SK-N-SH (cell line): Measurements from ENCODE around the gene PSMD3. TPM values are rescaled to one million over a fixed set of nuclear protein-coding genes. Genes with fewer than 3 reads are reported as not detected.

Source experiments
- CTCF ChIA-PET: fragments of 300-600, 350-600 bp; formaldehyde crosslinking; extraction: SDS; loops from one replicate; lab custom pipeline; 2021; lab: Yijun Ruan, JAX
- POLR2A ChIA-PET: fragments of 350-600 bp; sonication (Branson Sonifier 250); formaldehyde crosslinking; extraction: SDS; loops from one replicate; lab custom pipeline; 2020; ENCODE audit warnings: antibody characterized with exemption, inconsistent platforms; lab: Yijun Ruan, JAX
- DNase-seq: peaks from one replicate; pipeline ENCODE4 v3.0.0; 2012
- H2AFZ ChIP-seq: fragments of 200-600 bp; sonication (generic); 2 replicates; pipeline ENCODE4 v1.8.1; 2016; ENCODE audit warnings: antibody characterized with exemption, mild to moderate bottlenecking, low read depth
- H3F3A ChIP-seq: fragments of 200-600 bp; sonication (generic); replicated peaks from 2 replicates; pipeline ENCODE3; 2016; ENCODE audit warnings: antibody characterized with exemption, mild to moderate bottlenecking; ENCODE audit not compliant: insufficient read depth
- H3K27ac ChIP-seq, 2 experiments: fragments of 200-500 bp in 1 of 2; fragments of 200-600 bp in 1 of 2; sonication (Bioruptor generic) in 1 of 2; sonication (generic), shearing (Covaris generic) in 1 of 2; 2 replicates each; pipeline versions ENCODE4 v1.5.1 to v1.6.1; 2014 to 2016; ENCODE audit warnings: low read depth in 2 of 2, inconsistent platforms in 1 of 2, low read length in 1 of 2, mild to moderate bottlenecking in 1 of 2, mixed read lengths in 1 of 2
- H3K27me3 ChIP-seq: fragments of 200-600 bp; sonication (generic), shearing (Covaris generic); 2 replicates; pipeline ENCODE4 v1.6.1; 2016; ENCODE audit warnings: mixed run types; ENCODE audit not compliant: insufficient read depth
- H3K36me3 ChIP-seq, 2 experiments: fragments of 200-500 bp in 1 of 2; fragments of 200-600 bp in 1 of 2; sonication (Bioruptor generic) in 1 of 2; sonication (generic) in 1 of 2; replicated peaks in 1 of 2; 2 replicates each; pipeline versions ENCODE3 to v1.5.1; 2014 to 2016; ENCODE audit warnings: low read length in 1 of 2, mild to moderate bottlenecking in 1 of 2; ENCODE audit not compliant: insufficient read depth in 2 of 2, control insufficient read depth in 1 of 2
- H3K4me1 ChIP-seq, 2 experiments: fragments of 200-500 bp in 1 of 2; fragments of 200-600 bp in 1 of 2; sonication (Bioruptor generic) in 1 of 2; sonication (generic), shearing (Covaris generic) in 1 of 2; 2 replicates each; pipeline versions ENCODE4 v1.5.1 to v1.6.1; 2014 to 2016; ENCODE audit warnings: low read depth in 1 of 2, low read length in 1 of 2, mixed run types in 1 of 2; ENCODE audit not compliant: insufficient read depth in 2 of 2, control insufficient read depth in 1 of 2
- H3K4me2 ChIP-seq: fragments of 200-600 bp; sonication (generic), shearing (Covaris generic); 2 replicates; pipeline ENCODE4 v1.6.1; 2017; ENCODE audit warnings: mixed run types
- H3K4me3 ChIP-seq, 2 experiments: fragments of 200-500 bp in 1 of 2; fragments of 200-600 bp in 1 of 2; sonication (Bioruptor generic) in 1 of 2; sonication (generic), shearing (Covaris generic) in 1 of 2; 2 replicates each; pipeline versions ENCODE4 v1.5.1 to v1.8.1; 2014 to 2016; ENCODE audit warnings: low read depth in 2 of 2, inconsistent platforms in 1 of 2, low read length in 1 of 2, mild to moderate bottlenecking in 1 of 2, mixed read lengths in 1 of 2, moderate library complexity in 1 of 2
- H3K79me2 ChIP-seq: fragments of 200-600 bp; sonication (generic); 2 replicates; pipeline ENCODE4 v1.8.1; 2017; ENCODE audit warnings: mild to moderate bottlenecking; ENCODE audit not compliant: insufficient read depth
- H3K9ac ChIP-seq: fragments of 200-600 bp; sonication (generic); 2 replicates; pipeline ENCODE4 v1.6.1; 2017; ENCODE audit warnings: mixed run types
- H3K9me2 ChIP-seq: fragments of 200-600 bp; sonication (generic); 2 replicates; pipeline ENCODE4 v1.6.1; 2017; ENCODE audit warnings: mixed run types
- H3K9me3 ChIP-seq: fragments of 200-600 bp; sonication (generic); 2 replicates; pipeline ENCODE4 v1.6.1; 2017; ENCODE audit warnings: mixed run types, mild to moderate bottlenecking, moderate library complexity
- H4K20me1 ChIP-seq: fragments of 200-600 bp; sonication (generic); 2 replicates; pipeline ENCODE4 v1.6.1; 2017; ENCODE audit warnings: mild to moderate bottlenecking, mixed run types; ENCODE audit not compliant: insufficient read depth
- CHD2 ChIP-seq: fragments of 150-350 bp; IDR thresholded peaks from 2 replicates; pipeline ENCODE4 v1.6.1; 2018; ENCODE audit warnings: low read length; ENCODE audit not compliant: partially characterized antibody
- FOSL2 ChIP-seq: IDR thresholded peaks from 2 replicates; pipeline ENCODE4 v1.4.0; 2012; ENCODE audit warnings: low read depth, mild to moderate bottlenecking, moderate library complexity, borderline replicate concordance
- MEF2A ChIP-seq: IDR thresholded peaks from 2 replicates; pipeline ENCODE4 v1.4.0; 2012; ENCODE audit warnings: low read depth, borderline replicate concordance
- NFIC ChIP-seq: IDR thresholded peaks from 2 replicates; pipeline ENCODE4 v1.4.0; 2012; ENCODE audit warnings: borderline replicate concordance
- RAD21 ChIP-seq: IDR thresholded peaks from 2 replicates; pipeline ENCODE4 v1.6.1; 2012; ENCODE audit warnings: mild to moderate bottlenecking, low read length
- RCOR1 ChIP-seq: fragments of 150-350 bp; IDR thresholded peaks from 2 replicates; pipeline ENCODE4 v1.6.1; 2017; ENCODE audit warnings: antibody characterized with exemption, low read length
- SIN3A ChIP-seq: IDR thresholded peaks from 2 replicates; pipeline ENCODE4 v1.6.1; 2012; ENCODE audit warnings: low read depth, mild to moderate bottlenecking, low read length, moderate library complexity, borderline replicate concordance
- SMC3 ChIP-seq: IDR thresholded peaks from 2 replicates; pipeline ENCODE4 v1.6.1; 2012; ENCODE audit warnings: low read depth, low read length, improper control_type of control experiment
- WGBS: methylation state at CpG from one replicate; pipeline ENCODE4 v1.1.6; 2017; ENCODE audit warnings: low lambda C conversion rate; 5-methylcytosine and 5-hydroxymethylcytosine counted together
- polyA plus RNA-seq, 3 experiments: library from polyadenylated mRNA; depleted of rRNA; stranded (reverse); fragments of >200 nt; gene quantifications; 2 replicates each; pipeline ENCODE4 v1.2.3, GENCODE V29; 2012
- TF ChIP-seq, protein P1 (sequence below): fragments of 200-600 bp; sonication (generic); IDR thresholded peaks from 2 replicates; pipeline ENCODE4 v1.6.1; 2017; ENCODE audit warnings: antibody characterized with exemption, mild to moderate bottlenecking, moderate library complexity
- TF ChIP-seq, protein P2 (sequence below): IDR thresholded peaks from 2 replicates; pipeline ENCODE4; 2012

PSMD3 gene
- polyA plus RNA-seq, 1 of the 3 experiments (the other 2 are of a cell fraction) = 104 TPM

DNA sequence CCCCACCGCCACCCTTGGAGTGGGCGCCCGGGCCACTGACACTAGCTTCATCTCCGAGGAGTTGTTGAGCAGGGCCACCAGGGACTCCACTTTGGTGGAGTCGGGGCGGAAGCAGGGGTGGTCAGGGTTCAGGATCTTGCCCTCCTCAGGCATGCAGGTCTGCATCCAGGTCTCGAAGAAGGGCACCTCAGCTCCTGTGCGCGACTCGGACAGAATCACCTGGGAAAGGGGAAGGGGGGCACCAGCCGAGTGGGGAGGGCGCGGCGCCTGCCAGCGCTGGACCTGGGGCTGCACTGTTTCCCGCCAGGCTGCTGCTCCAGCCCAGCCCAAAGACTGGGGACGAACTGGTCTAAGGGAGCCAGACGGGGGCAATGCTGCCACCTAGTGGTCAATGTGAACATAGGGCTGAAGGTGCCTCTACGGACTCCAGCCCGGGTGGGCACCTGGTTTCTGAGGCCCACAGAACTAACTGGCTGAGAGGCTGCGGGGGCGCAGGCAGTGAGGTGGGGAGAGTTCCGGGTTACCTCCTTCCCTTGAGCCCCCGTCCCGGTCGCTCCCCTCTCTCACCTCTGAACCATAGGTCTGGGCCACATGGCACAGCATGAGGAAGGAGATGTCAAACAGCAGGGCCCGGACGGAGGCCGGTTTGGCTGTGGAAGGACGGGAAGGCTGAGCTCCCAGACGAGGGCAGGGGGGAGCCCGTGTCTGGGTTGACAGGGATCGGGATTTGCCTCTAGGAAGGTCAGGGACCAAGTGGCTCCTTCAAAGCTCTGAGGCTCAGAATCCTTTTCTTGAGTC, 46.4 kb downstream of the PSMD3 start:
- H3K36me3 ChIP-seq = peaks cover 19 to 43% of the 10 kb centered on the region in 2 experiments
- TF ChIP-seq, protein P1, sequence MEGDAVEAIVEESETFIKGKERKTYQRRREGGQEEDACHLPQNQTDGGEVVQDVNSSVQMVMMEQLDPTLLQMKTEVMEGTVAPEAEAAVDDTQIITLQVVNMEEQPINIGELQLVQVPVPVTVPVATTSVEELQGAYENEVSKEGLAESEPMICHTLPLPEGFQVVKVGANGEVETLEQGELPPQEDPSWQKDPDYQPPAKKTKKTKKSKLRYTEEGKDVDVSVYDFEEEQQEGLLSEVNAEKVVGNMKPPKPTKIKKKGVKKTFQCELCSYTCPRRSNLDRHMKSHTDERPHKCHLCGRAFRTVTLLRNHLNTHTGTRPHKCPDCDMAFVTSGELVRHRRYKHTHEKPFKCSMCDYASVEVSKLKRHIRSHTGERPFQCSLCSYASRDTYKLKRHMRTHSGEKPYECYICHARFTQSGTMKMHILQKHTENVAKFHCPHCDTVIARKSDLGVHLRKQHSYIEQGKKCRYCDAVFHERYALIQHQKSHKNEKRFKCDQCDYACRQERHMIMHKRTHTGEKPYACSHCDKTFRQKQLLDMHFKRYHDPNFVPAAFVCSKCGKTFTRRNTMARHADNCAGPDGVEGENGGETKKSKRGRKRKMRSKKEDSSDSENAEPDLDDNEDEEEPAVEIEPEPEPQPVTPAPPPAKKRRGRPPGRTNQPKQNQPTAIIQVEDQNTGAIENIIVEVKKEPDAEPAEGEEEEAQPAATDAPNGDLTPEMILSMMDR = peak; percentile 89
- TF ChIP-seq RAD21 (peak; percentile 62), RCOR1 (no peak), SMC3 (peak; percentile 65)
- TF ChIP-seq, all 33 proteins: peak for 3
- H2AFZ ChIP-seq = no peak overlapping the region
- no peaks in the 10 kb centered on the region; a peak in 1 of 4 replicates for H3K4me1 ChIP-seq
- no peaks in the 10 kb centered on the region for H3K9me3 ChIP-seq
- DNase-seq = peak; percentile 93
- no peak overlapping the region for H3K9ac ChIP-seq
- H3K27me3 ChIP-seq = no peaks in the 10 kb centered on the region
- no peaks in the 10 kb centered on the region for H3K9me2 ChIP-seq
- H3K4me3 ChIP-seq = no peak overlapping the region
- ChIA-PET CTCF (interaction anchor here (0.6 to 7.9 kb wide), 53 partner anchors 11 to 806 kb away, joined by 3 to 143 read pairs (median 4); partner anchors contain the start of genes CSF3, MED24 and NR1D1), POLR2A (interaction anchor here (0.8 to 1.6 kb wide), 2 partner anchors 46 to 59 kb away, joined by 3 read pairs; partner anchors contain the start of gene PSMD3)
- no peak overlapping the region for H3K4me2 ChIP-seq
- H3K79me2 ChIP-seq = no peaks in the 10 kb centered on the region
- no peaks in the 10 kb centered on the region for H4K20me1 ChIP-seq
- no peak overlapping the region for H3K27ac ChIP-seq
- WGBS = 37% methylated on average over 26 of the region's 33 CpGs
- peaks cover 4% of the 10 kb centered on the region for H3F3A ChIP-seq

DNA sequence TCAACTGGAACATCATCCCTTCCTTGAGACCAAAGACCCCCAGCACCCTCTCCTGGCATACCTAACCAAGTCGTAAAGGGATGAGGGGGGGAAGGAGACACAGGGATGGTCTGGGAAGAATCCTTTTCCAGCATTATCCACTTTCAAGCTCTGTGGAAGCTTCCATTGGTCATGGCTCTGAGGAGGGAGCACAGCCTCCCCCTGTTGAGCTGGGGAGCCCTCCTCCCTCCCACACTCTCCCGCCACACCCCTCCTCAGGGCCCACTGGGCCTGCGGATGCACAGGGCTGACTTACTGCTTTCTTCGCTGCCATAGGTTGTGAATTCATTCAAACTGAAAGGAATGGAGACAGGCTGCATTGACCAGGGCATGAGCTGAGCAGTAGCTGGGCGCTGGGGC, 47.0 kb downstream of the PSMD3 start:
- Histone ChIP-seq H3K4me3 (no peak overlapping the region), H3K79me2 (no peaks in the 10 kb centered on the region), H3K27me3 (no peaks in the 10 kb centered on the region), H3K4me1 (no peaks in the 10 kb centered on the region; a peak in 1 of 4 replicates), H3K9ac (no peak overlapping the region), H2AFZ (no peak overlapping the region), H3K4me2 (no peak overlapping the region), H3K36me3 (peaks cover 19 to 44% of the 10 kb centered on the region in 2 experiments), H3K9me3 (no peaks in the 10 kb centered on the region), H3K9me2 (no peaks in the 10 kb centered on the region), H3F3A (peaks cover 4% of the 10 kb centered on the region), H4K20me1 (no peaks in the 10 kb centered on the region), H3K27ac (no peak overlapping the region)
- CTCF ChIA-PET = interaction anchor here (0.7 to 7.9 kb wide), 36 partner anchors 10 to 805 kb away, joined by 3 to 143 read pairs (median 4); partner anchors contain the start of genes CSF3, MED24 and NR1D1
- DNase-seq = peak; percentile 24
- WGBS = 78% methylated on average over 5 of the region's 5 CpGs
- no peak for TF ChIP-seq SMC3
- TF ChIP-seq CHD2 = no peak
- TF ChIP-seq, all 33 proteins: peak for 0
- POLR2A ChIA-PET = interaction anchor here (0.8 to 1.6 kb wide), 2 partner anchors 47 to 59 kb away, joined by 3 read pairs; partner anchors contain the start of gene PSMD3

DNA sequence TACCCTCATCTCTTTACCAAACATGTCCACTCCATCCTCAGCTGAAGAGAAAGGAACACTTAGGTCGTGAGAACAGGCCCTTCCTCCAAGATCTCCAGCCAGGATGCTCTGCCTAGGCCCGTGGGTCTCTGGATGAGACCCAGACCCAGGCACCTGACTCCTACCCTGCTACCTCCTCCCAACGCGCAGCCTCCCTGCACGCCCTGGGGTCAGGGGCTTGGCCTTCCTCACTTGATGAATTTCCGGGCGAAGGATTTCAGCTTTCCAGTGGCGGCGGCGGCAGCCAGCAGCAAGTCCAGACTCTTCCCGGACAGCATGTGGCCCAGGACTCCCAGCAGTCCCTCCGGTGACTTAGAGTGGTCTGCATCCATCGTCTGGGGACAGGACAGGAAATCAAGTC, 48.0 kb downstream of the PSMD3 start:
- TF ChIP-seq SIN3A = no peak
- TF ChIP-seq, protein P2, sequence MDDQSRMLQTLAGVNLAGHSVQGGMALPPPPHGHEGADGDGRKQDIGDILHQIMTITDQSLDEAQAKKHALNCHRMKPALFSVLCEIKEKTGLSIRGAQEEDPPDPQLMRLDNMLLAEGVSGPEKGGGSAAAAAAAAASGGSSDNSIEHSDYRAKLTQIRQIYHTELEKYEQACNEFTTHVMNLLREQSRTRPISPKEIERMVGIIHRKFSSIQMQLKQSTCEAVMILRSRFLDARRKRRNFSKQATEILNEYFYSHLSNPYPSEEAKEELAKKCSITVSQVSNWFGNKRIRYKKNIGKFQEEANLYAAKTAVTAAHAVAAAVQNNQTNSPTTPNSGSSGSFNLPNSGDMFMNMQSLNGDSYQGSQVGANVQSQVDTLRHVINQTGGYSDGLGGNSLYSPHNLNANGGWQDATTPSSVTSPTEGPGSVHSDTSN = no peak
- no peak for TF ChIP-seq NFIC
- TF ChIP-seq FOSL2 = no peak
- no peak for TF ChIP-seq MEF2A
- Histone ChIP-seq H3K4me1 (no peaks in the 10 kb centered on the region; a peak in 1 of 4 replicates), H3K27me3 (no peaks in the 10 kb centered on the region), H3F3A (peaks cover 4% of the 10 kb centered on the region), H2AFZ (no peak overlapping the region), H3K27ac (no peak overlapping the region), H3K9ac (no peak overlapping the region), H3K9me3 (no peaks in the 10 kb centered on the region), H3K36me3 (peaks cover 20 to 49% of the 10 kb centered on the region in 2 experiments), H3K4me3 (no peak overlapping the region), H3K79me2 (no peaks in the 10 kb centered on the region), H3K9me2 (no peaks in the 10 kb centered on the region), H3K4me2 (no peak overlapping the region), H4K20me1 (no peaks in the 10 kb centered on the region)
- POLR2A ChIA-PET = interaction anchor here (1.6 kb wide), 1 partner anchor 58 kb away, joined by 3 read pairs; no protein-coding TSS in a partner anchor
- CTCF ChIA-PET = interaction anchor here (1.0 to 7.9 kb wide), 9 partner anchors 14 to 156 kb away, joined by 3 to 143 read pairs (median 5); partner anchors contain the start of gene CSF3
- WGBS = 90% methylated on average over 13 of the region's 13 CpGs
- no peak for DNase-seq
